Measurements from ENCODE around the gene SLC12A5.
A peak's percentile ranks its signal among the peaks of the same experiment; 100 is the strongest.

Gene SLC12A5

GRCh38 chr20:46027245-46027853 is 1.7 kb upstream of the SLC12A5 start:
- DNase-seq (ENCODE audit: low spot score), result peak; percentile 61

GRCh38 chr20:46028110-46028509 is 905 bp upstream of the SLC12A5 start:
- no peak for DNase-seq (ENCODE audit: low spot score)

GRCh38 chr20:46030284-46031013 is 1.4 kb downstream of the SLC12A5 start:
- DNase-seq (ENCODE audit: low spot score), result no peak

- DNase-seq (ENCODE audit: low spot score), result no peak
Observed at GRCh38 chr20:46031014-46031569, 2.1 kb downstream of the SLC12A5 start.

- DNase-seq (ENCODE audit: low spot score), result peak; percentile 85
Observed at GRCh38 chr20:46031701-46032254, 2.8 kb downstream of the SLC12A5 start.

- no peak for DNase-seq (ENCODE audit: low spot score)
Observed at GRCh38 chr20:46034039-46034438, 5.0 kb downstream of the SLC12A5 start.

- DNase-seq (ENCODE audit: low spot score), result no peak
Observed at GRCh38 chr20:46035253-46035652, 6.2 kb downstream of the SLC12A5 start.

GRCh38 chr20:46035713-46036112 is 6.7 kb downstream of the SLC12A5 start:
- DNase-seq (ENCODE audit: low spot score), result no peak

GRCh38 chr20:46036370-46036769 is 7.4 kb downstream of the SLC12A5 start:
- DNase-seq (ENCODE audit: low spot score), result no peak

GRCh38 chr20:46037036-46037435 is 8.0 kb downstream of the SLC12A5 start:
- no peak for DNase-seq (ENCODE audit: low spot score)

GRCh38 chr20:46040902-46041535 is 12.0 kb downstream of the SLC12A5 start:
- peak; percentile 87 for DNase-seq (ENCODE audit: low spot score)

- DNase-seq (ENCODE audit: low spot score), result no peak
Observed at GRCh38 chr20:46043556-46043955, 14.5 kb downstream of the SLC12A5 start.

- DNase-seq (ENCODE audit: low spot score), result no peak
Observed at GRCh38 chr20:46044896-46045295, 15.9 kb downstream of the SLC12A5 start.

GRCh38 chr20:46046588-46047310 is 17.7 kb downstream of the SLC12A5 start:
- DNase-seq (ENCODE audit: low spot score), result no peak

- no peak for DNase-seq (ENCODE audit: low spot score)
Observed at GRCh38 chr20:46047821-46048220, 18.8 kb downstream of the SLC12A5 start.

- no peak for DNase-seq (ENCODE audit: low spot score)
Observed at GRCh38 chr20:46049190-46049589, 20.2 kb downstream of the SLC12A5 start.

GRCh38 chr20:46049815-46050214 is 20.8 kb downstream of the SLC12A5 start:
- no peak for DNase-seq (ENCODE audit: low spot score)

GRCh38 chr20:46050444-46050843 is 21.4 kb downstream of the SLC12A5 start:
- no peak for DNase-seq (ENCODE audit: low spot score)

GRCh38 chr20:46050885-46051284 is 21.9 kb downstream of the SLC12A5 start:
- DNase-seq (ENCODE audit: low spot score), result no peak

- peak; percentile 26 for DNase-seq (ENCODE audit: low spot score)
Observed at GRCh38 chr20:46051556-46052308, 22.7 kb downstream of the SLC12A5 start.

- no peak for DNase-seq (ENCODE audit: low spot score)
Observed at GRCh38 chr20:46053416-46053815, 24.4 kb downstream of the SLC12A5 start.

All from iPS-NIHi11 (cell line).